GF-D8 (cell line): ENCODE results near the gene AK5.

Experiments
- DNase-seq: peaks from one replicate; lab custom pipeline; 2025; lab: John Stamatoyannopoulos, UW

The AK5 gene

GRCh38 chr1:77438236-77438913 is 156.6 kb downstream of the AK5 start:
- no peak for DNase-seq

DNA sequence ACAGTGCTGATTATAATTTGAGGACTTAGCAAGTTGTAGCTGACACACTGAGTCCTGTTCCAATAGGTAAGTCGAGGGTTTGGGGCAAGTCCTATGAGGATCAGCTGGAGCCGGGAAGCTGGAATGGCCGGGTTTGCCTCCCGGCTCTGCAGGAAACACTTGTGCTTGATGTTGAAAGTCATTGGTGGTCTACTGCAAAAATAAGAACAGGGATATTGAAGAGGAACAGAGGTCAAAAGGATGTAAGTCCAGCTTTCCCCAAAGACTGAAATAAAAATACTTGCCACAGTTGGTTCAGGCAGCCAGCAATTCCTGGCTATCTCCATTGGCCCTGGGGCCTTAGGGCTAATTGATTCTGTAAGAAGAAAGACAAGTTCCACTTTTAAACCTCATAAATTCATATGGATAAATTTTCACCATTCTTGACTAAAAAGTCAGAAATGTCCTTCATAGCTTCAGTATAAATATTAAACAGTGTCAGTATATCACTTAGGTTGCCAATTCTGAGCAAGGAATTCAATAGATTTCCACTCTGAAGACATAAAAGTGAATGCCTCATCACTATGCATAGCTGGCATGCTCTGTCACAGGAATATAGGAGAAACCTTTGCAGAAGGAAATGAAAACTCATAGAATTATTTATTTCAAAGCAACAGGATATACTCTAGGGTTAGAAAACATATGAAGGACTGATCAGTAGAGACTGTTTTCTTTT is 165.2 kb downstream of the AK5 start:
- no peak for DNase-seq

GRCh38 chr1:77447669-77448068 is 165.8 kb downstream of the AK5 start:
- DNase-seq = no peak

- DNase-seq = no peak
Measured at GRCh38 chr1:77459881-77460280, 178.1 kb downstream of the AK5 start.

DNA sequence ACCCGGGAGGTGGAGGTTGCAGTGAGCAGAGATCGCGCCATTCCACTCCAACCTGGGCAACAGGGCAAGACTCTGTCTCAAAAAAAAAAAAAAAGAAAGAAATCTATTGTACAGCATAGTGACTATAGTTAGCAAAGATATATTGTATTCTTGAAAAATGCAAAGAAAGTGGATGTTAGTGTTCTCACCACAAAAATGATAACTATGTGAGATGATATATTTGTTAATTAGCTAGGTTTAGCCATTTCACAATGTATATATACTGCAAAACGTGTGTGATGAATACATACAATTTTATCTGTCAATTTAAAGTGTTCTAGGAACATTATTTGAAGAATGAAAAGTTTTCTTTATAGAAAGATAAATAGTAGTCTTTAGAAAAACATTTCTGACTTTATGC is 179.9 kb downstream of the AK5 start:
- DNase-seq = no peak

DNA sequence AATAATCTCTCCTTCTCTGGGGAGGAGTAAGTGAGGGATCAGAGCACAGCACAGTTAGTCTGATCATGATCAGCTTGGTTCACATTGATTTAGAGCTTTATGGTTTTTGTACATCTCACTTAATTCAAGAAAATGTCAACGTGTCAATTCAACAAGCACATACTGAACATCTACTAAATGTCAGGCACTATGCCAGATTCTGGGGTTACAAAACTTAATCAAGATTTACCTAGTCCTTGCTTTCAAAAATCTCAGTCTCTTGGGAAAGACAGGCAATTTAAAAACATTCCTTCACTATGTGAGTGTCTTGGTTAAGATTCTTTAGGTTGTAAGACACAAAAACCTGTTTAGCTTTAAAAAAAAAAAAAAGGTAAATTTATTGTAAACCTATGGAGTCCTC is 181.4 kb downstream of the AK5 start:
- no peak for DNase-seq

DNA sequence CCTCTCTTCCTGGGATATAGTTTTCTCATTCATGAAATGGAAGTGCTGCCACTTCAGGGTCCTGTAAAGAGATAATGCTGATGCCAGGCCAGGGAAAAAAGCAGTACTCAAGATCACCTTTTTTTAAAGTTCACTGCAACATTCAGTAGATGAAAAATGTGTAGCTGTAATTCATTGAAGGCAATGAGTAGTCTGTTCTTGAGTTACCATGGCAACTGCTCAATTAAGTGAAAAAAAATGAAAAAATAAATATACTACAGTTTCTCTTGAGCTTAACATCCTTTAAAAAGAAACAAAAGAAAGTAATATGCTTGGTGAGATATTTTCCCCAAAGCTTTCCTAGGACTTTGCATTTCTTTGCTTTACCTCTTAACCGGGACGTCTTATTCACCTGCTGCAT is 183.3 kb downstream of the AK5 start:
- no peak for DNase-seq

- DNase-seq = no peak
Measured at GRCh38 chr1:77465922-77466321, 184.1 kb downstream of the AK5 start.

- no peak for DNase-seq
Measured at GRCh38 chr1:77467021-77467595, 185.3 kb downstream of the AK5 start.

DNA sequence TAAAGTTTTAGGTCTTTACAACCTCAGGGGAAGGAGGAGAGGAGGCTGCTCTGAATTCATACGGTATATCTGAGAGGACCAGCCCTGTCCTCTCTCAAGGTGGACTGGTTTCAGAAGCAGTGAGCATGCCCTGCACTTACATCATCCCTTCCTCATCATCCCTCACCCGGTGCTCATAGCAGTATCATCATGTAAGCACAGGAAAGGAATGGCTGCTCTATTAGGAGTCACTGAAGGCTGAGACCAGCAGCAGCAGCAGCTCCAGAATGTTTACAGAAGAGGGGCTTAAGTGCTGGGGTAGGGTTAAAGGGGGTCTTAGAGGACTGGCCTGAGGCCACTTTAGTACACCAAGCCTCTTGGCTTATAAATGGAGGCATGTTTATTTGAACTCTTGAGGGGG is 185.9 kb downstream of the AK5 start:
- DNase-seq = no peak

- DNase-seq = no peak
Measured at GRCh38 chr1:77468257-77468948, 186.6 kb downstream of the AK5 start.

GRCh38 chr1:77468949-77469710 is 187.3 kb downstream of the AK5 start:
- DNase-seq = no peak

DNA sequence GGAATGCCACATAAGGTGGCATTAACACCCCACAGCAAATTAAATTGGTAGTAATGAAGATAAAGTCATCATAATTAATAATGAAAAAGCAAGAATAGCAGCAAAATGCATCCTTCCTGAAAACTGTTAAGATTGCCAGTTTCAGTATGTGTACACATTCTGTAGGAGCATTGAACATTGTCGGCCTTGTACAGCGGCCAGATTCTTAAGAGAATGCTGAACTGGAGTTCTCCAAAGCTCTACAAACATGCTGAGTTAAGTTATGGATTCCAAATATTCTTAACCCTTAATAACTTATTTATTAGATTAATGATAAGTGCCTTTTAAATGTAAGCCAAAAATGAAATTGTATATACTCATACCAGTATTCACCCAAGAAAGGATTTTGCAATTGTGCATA is 189.9 kb downstream of the AK5 start:
- DNase-seq = no peak

- DNase-seq = no peak
Measured at GRCh38 chr1:77473690-77474089, 191.9 kb downstream of the AK5 start.

DNA sequence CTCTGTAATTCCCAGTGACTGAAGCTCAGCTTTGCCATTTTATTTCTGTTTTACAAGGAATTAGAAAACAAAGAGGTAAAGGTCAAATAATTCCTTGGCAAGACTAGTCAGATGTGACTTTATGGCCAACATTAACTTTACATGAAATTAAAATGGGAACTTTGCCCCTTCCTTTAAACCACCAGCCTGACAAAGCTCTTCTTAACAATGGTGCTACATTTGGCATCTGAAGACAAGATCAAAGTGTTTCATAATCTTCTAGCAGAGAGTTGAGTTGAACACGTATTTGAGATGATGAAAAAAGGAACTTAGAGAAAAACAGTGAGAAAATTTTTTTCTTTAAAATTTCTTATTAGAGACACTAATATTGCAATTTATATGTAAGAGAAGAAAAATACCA is 193.8 kb downstream of the AK5 start:
- no peak for DNase-seq

GRCh38 chr1:77476475-77476874 is 194.7 kb downstream of the AK5 start:
- no peak for DNase-seq

- DNase-seq = no peak
Measured at GRCh38 chr1:77484334-77484733, 202.5 kb downstream of the AK5 start.

DNA sequence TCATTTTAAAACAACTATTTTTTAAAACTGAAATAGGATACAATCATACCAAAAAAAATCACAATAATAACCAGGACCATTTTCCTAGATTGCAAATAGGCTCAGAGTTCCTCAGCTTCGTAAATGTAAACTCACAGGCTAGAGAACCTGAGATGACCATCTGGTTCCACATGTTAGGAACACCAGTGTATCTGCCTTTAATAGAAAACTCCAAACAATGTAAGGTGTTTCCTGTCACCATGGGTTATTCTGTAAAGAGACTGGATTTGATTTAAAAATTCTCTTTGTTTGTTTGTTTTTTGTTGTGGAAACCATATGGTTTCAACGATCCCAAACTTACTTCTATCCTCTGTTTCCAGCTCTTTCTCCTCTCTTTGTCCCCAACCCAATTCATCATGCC is 203.1 kb downstream of the AK5 start:
- no peak for DNase-seq

DNA sequence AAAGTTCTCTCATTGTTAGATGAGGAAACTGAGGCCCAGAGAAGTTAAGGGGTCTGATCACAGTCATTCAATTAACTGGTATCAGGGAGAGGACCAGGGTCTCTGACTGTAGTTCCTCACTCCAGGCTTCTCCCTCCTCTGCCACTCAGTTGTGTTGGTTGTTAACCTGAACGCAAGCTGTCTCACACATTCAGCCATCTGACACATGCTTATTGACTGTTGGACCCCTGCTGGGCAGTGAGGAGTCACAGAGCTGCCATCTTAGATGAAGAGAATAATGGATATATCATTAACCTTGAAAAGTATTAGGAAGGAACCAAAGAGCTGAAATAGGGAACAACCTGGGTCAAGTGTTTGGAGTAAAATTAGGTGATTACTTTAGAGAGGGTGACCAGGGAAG is 205.8 kb downstream of the AK5 start:
- no peak for DNase-seq

- DNase-seq = no peak
Measured at GRCh38 chr1:77489910-77490309, 208.1 kb downstream of the AK5 start.

- no peak for DNase-seq
Measured at GRCh38 chr1:77494026-77494425, 212.2 kb downstream of the AK5 start.

GRCh38 chr1:77498918-77499317 is 217.1 kb downstream of the AK5 start:
- no peak for DNase-seq
